ENCODE results near the gene TXLNB.

The TXLNB gene

GRCh38 chr6:139313784-139314545 lies 22.2 kb upstream of the TXLNB start:
- H3K4me3 ChIP-seq (ENCODE audit: low read length) = no peak overlapping the region
- no peak for DNase-seq (ENCODE audit: low read depth)
- TF ChIP-seq, protein P1, sequence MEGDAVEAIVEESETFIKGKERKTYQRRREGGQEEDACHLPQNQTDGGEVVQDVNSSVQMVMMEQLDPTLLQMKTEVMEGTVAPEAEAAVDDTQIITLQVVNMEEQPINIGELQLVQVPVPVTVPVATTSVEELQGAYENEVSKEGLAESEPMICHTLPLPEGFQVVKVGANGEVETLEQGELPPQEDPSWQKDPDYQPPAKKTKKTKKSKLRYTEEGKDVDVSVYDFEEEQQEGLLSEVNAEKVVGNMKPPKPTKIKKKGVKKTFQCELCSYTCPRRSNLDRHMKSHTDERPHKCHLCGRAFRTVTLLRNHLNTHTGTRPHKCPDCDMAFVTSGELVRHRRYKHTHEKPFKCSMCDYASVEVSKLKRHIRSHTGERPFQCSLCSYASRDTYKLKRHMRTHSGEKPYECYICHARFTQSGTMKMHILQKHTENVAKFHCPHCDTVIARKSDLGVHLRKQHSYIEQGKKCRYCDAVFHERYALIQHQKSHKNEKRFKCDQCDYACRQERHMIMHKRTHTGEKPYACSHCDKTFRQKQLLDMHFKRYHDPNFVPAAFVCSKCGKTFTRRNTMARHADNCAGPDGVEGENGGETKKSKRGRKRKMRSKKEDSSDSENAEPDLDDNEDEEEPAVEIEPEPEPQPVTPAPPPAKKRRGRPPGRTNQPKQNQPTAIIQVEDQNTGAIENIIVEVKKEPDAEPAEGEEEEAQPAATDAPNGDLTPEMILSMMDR (conservative IDR thresholded peaks at IDR 0.05; ENCODE audit: low read depth, low read length) = no peak

DNA sequence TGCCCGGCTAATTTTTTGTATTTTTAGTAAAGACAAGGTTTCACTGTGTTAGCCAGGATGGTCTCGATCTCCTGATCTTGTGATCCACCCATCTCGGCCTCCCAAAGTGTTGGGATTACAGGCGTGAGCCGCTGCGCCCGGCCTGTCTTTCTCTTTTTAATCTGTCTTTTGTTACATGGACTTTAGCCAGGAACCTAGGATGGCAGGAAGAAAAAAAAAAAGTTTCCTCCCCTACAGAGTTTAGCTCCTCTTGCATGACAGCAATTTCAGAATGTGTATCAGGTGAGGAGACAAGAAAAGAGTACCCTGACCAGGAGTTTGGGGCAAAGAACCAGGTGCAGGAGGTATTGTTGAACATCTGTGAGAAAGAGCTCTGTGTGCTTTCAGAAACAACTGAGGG lies 21.4 kb upstream of the TXLNB start:
- H3K4me3 ChIP-seq (ENCODE audit: low read length) = no peak overlapping the region
- DNase-seq (ENCODE audit: low read depth) = no peak
- TF ChIP-seq, protein P1 (conservative IDR thresholded peaks at IDR 0.05; ENCODE audit: low read depth, low read length) = no peak

DNA sequence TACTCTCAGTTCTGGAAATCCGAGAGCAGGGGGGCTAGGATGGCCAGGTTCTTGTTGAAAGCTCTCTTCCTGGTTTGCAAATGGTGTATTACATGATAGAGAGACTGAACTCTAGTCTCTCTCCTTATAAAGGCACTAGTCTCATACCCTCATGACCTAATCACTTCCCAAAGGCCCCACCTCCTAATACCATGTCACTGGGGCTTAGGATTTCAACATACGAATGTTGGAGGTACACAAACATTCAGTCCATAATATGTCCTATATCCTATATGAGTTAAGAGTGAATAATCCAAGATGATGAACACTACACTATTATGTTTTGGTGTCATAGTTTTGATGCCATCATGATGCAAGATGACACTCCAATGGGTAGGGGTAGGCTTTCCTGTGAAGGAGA lies 20.0 kb upstream of the TXLNB start:
- H3K4me3 ChIP-seq (ENCODE audit: low read length) = no peak overlapping the region
- TF ChIP-seq, protein P1 (conservative IDR thresholded peaks at IDR 0.05; ENCODE audit: low read depth, low read length) = no peak
- no peak for DNase-seq (ENCODE audit: low read depth)

DNA sequence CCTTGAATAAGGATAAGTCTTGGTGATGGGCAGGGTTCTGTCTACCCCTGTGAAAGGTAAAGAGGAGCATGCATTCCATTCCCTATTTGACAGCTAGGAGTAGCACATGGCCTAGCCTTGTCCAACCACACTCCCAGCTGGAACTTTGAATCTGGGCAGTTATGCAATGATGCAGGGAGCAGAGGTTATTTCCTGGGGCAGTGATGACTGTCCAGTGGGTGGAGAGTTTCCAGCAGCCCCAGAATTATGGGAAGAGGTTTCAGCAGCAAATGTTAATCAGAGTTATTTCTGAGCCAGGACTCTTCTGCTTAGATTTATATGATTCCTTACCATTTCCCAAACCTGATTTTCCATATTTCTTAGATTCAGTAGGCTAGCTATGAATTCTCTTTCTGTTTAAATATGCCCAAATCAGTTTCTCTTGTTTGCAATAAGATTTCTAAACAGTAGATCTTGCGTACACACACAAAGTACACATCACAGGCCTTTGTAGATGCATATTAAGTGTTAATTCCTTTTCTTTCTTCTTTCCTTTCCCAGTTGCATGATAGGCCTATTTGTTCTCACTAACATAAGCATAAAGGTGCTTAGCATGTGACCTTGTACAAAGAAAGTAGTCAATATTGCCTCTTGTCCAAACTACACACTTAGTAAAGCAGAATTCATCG lies 17.3 kb upstream of the TXLNB start:
- TF ChIP-seq, protein P1 (conservative IDR thresholded peaks at IDR 0.05; ENCODE audit: low read depth, low read length) = no peak
- no peak for DNase-seq (ENCODE audit: low read depth)

DNA sequence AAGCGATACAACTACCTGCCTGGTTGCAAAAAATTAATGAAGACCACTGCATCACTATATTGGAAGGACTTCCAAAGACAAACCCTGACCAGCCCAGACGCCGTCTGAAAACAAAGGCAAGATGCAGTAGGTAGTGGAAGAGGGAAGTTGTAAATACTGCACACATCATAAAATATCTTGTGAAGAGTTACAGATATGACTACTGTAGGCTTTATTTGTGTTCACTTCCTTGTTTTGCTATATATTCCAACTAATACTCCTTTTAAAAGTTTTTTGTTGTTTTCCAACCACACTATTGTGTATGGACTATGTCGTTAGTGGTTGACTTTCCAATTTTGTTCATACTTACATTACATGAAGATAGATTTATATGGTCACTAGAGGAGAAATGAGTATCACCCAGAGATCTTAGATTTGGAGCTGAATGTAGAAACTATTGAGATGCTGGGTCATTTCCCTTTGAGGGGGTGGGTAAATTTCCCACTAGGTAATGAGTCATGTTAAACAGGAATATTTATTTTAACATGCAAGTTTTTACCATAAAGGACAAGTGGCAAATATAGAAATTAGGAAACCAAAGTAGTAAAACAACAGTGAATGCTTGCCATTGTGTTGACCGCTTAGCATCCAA lies 16.6 kb upstream of the TXLNB start:
- H3K4me3 ChIP-seq (ENCODE audit: low read length) = no peak overlapping the region
- TF ChIP-seq, protein P1 (conservative IDR thresholded peaks at IDR 0.05; ENCODE audit: low read depth, low read length) = no peak
- no peak for DNase-seq (ENCODE audit: low read depth)

More for the DNA sequence above, 17.3 kb upstream of the TXLNB start:
- no peak overlapping the region for H3K4me3 ChIP-seq (ENCODE audit: low read length)

DNA sequence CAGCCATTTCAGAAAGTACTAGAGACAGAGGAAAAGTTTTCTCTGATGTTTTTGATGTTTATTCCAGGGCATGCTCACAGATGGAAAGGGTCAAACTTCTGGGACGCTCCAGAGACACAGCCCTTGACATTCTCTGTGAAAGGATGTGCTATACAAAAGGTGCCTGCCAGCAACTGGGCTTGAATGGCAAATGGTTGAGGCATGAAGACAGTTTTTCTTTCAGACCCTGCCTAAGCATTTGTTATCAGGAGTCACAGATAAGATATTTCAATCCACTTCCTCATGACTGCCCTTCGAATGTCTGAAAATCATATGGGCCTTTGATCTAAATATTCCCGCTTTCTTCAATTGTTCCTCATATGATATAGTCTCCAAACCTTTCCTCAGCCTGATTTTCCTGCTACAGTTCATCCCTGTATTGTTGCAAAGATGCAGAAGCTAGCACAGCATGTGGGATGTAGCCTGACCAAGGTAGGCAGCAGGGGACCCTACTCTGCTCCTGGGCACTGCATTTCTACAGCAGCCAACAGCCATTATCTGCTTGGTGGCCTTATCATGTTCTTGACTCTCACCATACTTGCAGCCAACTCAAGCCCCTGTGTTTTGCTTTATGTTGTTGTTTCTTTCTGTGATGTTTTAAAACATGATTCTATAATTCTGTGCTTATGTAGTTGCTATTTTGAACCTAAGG lies 14.6 kb upstream of the TXLNB start:
- no peak overlapping the region for H3K4me3 ChIP-seq (ENCODE audit: low read length)
- DNase-seq (ENCODE audit: low read depth) = no peak
- TF ChIP-seq, protein P1 (conservative IDR thresholded peaks at IDR 0.05; ENCODE audit: low read depth, low read length) = no peak
